ENCODE results near the gene PLEKHA8.

Gene PLEKHA8

GRCh38 chr7:30114536-30115238, 86.5 kb downstream of the PLEKHA8 start:
- peak; percentile 58 for DNase-seq

- DNase-seq, result no peak
Observed at GRCh38 chr7:30115709-30116297, 87.6 kb downstream of the PLEKHA8 start.

- no peak for DNase-seq
Observed at GRCh38 chr7:30116771-30117170, 88.6 kb downstream of the PLEKHA8 start.

- DNase-seq, result no peak
Observed at GRCh38 chr7:30117896-30118295, 89.7 kb downstream of the PLEKHA8 start.

- no peak for DNase-seq
Observed at GRCh38 chr7:30119890-30120577, 91.8 kb downstream of the PLEKHA8 start.

- DNase-seq, result peak; percentile 82
Observed at GRCh38 chr7:30133736-30134610, 105.8 kb downstream of the PLEKHA8 start.

GRCh38 chr7:30134611-30135300, 106.5 kb downstream of the PLEKHA8 start, which contains the start of gene MTURN:
TSS of gene MTURN (plus strand) at chr7:30134986. CDS start at chr7:30135137, 151 bp downstream.
- peak; percentile 91 for DNase-seq

- peak; percentile 79 for DNase-seq
Observed at GRCh38 chr7:30135301-30136116, 107.3 kb downstream of the PLEKHA8 start.

GRCh38 chr7:30136117-30136731, 108.0 kb downstream of the PLEKHA8 start:
- peak; percentile 28 for DNase-seq

GRCh38 chr7:30136743-30137485, 108.7 kb downstream of the PLEKHA8 start:
- no peak for DNase-seq

GRCh38 chr7:30139836-30140384, 111.7 kb downstream of the PLEKHA8 start:
- DNase-seq, result no peak

GRCh38 chr7:30140456-30140855, 112.2 kb downstream of the PLEKHA8 start:
- DNase-seq, result no peak

- DNase-seq, result no peak
Observed at GRCh38 chr7:30142710-30143109, 114.5 kb downstream of the PLEKHA8 start.

GRCh38 chr7:30143748-30144251, 115.6 kb downstream of the PLEKHA8 start:
- peak; percentile 77 for DNase-seq

GRCh38 chr7:30144657-30145306, 116.6 kb downstream of the PLEKHA8 start:
- DNase-seq, result peak; percentile 94

- DNase-seq, result no peak
Observed at GRCh38 chr7:30145426-30145970, 117.3 kb downstream of the PLEKHA8 start.

- DNase-seq, result peak; percentile 94
Observed at GRCh38 chr7:30146127-30146612, 118.0 kb downstream of the PLEKHA8 start.

GRCh38 chr7:30147223-30147622, 119.0 kb downstream of the PLEKHA8 start:
- no peak for DNase-seq

GRCh38 chr7:30147785-30148184, 119.6 kb downstream of the PLEKHA8 start:
- DNase-seq, result no peak

Measured in hematopoietic multipotent progenitor cell treated with erythropoietin and hydrocortisone succinate and interleukin-3 and kit ligand, for 6 days (in vitro differentiated cells).